OCI-LY3 (cell line): ENCODE results near the gene NRG3.

Source experiments
- CTCF ChIP-seq: fragments of 200-600, 300-600 bp; sonication (generic); IDR thresholded peaks from 2 replicates; pipeline ENCODE4 v1.5.1; 2014; ENCODE audit warnings: antibody characterized with exemption, low read length, low read depth
- EZH2phosphoT487 ChIP-seq: fragments of 200-600 bp; shearing (Covaris generic); IDR thresholded peaks from 2 replicates; pipeline ENCODE4 v1.6.1; 2018; ENCODE audit warnings: antibody characterized with exemption, mixed run types, low read depth

GRCh38 chr10:82192665-82193064 is 317.7 kb downstream of the NRG3 start:
- TF ChIP-seq CTCF (no peak), EZH2phosphoT487 (no peak)
